Activated naive CD4-positive, alpha-beta T cell treated with anti-CD3 and anti-CD28 coated beads for 36 hours (primary cell): ENCODE data around the gene NHSL2. TPM values are rescaled to one million over a fixed set of nuclear protein-coding genes. Genes with fewer than 3 reads are reported as not detected.
A peak's percentile ranks its signal among the peaks of the same experiment; 100 is the strongest.
"Not testable (repeated sequence)": the region's sequence is repeated elsewhere in the genome, so short reads cannot be mapped to it uniquely, and the experiment has no call there.

ENCODE experiments used
- CTCF ChIA-PET: fragments of 350-600 bp; sonication (Branson Sonifier 250); formaldehyde crosslinking; loops from one replicate; lab custom pipeline; 2021; ENCODE audit warnings: antibody characterized with exemption; lab: Charles Lee
- DNase-seq: peaks from one replicate; pipeline ENCODE4 v3.0.0-alpha.2; 2020
- H3K27ac Mint-ChIP-seq: one replicate; pipeline ENCODE4 v1.8.0; 2021; ENCODE audit warnings: mild to moderate bottlenecking, mixed read lengths
- H3K27me3 Mint-ChIP-seq: one replicate; pipeline ENCODE4 v1.8.0; 2021; ENCODE audit warnings: low read depth, mixed read lengths
- H3K36me3 Mint-ChIP-seq: one replicate; pipeline ENCODE4 v1.8.0; 2021; ENCODE audit warnings: low read depth, mixed read lengths
- H3K4me1 Mint-ChIP-seq: one replicate; pipeline ENCODE4 v1.8.0; 2021; ENCODE audit warnings: low read depth, mixed read lengths
- H3K4me3 Mint-ChIP-seq: one replicate; pipeline ENCODE4 v1.8.0; 2021; ENCODE audit warnings: mild to moderate bottlenecking, moderate library complexity, mixed read lengths
- H3K9me3 Mint-ChIP-seq: one replicate; pipeline ENCODE4 v1.8.0; 2021; ENCODE audit warnings: mixed read lengths
- intact Hi-C: fragments of 100-400 bp; cut with micrococcal nuclease; formaldehyde crosslinking; loops from one replicate; pipeline ENCODE4 v1.15.1; 2023
- total RNA-seq, 2 experiments: library from RNA; stranded (reverse); gene quantifications; one replicate each; pipeline ENCODE4 v1.2.3, GENCODE V29; 2021

NHSL2 gene
- total RNA-seq, 2 experiments from 2014 or later = 0.10 to 0.41 TPM

DNA sequence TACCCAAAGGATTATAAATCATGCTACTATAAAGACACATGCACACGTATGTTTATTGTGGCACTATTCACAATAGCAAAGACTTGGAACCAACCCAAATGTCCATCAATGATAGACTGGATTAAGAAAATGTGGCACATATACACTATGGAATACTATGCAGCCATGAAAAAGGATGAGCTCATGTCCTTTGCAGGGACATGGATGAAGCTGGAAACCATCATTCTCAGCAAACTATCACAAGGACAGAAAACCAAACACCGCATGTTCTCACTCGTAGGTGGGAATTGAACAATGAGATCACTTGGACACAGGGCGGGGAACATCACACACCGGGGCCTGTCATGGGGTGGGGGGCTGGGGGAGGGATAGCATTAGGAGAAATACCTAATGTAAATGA, 265.6 kb downstream of the NHSL2 start:
- DNase-seq, H3K27ac Mint-ChIP-seq, H3K4me1 Mint-ChIP-seq, H3K27me3 Mint-ChIP-seq, intact Hi-C loops, H3K9me3 Mint-ChIP-seq, CTCF ChIA-PET, H3K4me3 Mint-ChIP-seq, H3K36me3 Mint-ChIP-seq: not testable (repeated sequence)

GRCh38 chrX:72176981-72177380, 266.3 kb downstream of the NHSL2 start:
- H3K4me1 Mint-ChIP-seq = peaks cover 7% of the 10 kb centered on the region
- H3K27me3 Mint-ChIP-seq = no peaks in the 10 kb centered on the region
- no peaks in the 10 kb centered on the region for H3K36me3 Mint-ChIP-seq
- H3K4me3 Mint-ChIP-seq = no peak overlapping the region
- CTCF ChIA-PET = no interaction called here
- DNase-seq = no peak
- intact Hi-C loops = no loop called here
- H3K27ac Mint-ChIP-seq = no peak overlapping the region
- H3K9me3 Mint-ChIP-seq = peaks cover 3% of the 10 kb centered on the region

DNA sequence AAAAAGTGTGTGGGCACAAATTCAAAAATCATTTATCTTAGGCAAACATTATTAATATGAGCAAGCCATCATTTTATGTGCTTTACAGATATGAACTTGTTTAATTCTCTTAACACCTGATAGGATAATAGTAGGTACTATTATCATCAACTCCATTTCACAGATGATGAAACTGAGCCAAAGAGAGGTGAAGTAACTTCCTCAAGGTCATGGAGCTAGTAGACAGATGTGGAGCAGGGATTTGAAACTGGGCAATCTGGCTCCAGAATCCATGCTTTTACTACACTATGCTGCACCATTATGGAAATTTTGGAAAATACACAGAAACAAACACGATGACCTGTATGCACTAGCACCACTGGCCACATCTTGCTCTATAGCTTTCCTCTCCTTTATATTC, 269.9 kb downstream of the NHSL2 start:
- Mint-ChIP-seq H3K36me3 (peaks cover 4% of the 10 kb centered on the region), H3K27me3 (no peaks in the 10 kb centered on the region), H3K4me3 (no peak overlapping the region), H3K9me3 (peaks cover 3% of the 10 kb centered on the region), H3K4me1 (peaks cover 11% of the 10 kb centered on the region), H3K27ac (no peak overlapping the region)
- no peak for DNase-seq
- intact Hi-C loops = loop anchor here (5.0 kb wide), 2 partner anchors 53 to 813 kb away; partner anchors contain the start of gene TAF1
- CTCF ChIA-PET = interaction anchor here (0.8 to 1.4 kb wide), 2 partner anchors 97 to 162 kb away, joined by 3 to 4 read pairs; partner anchors contain the start of gene RPS4X

- Mint-ChIP-seq H3K27ac (no peak within 1 kb of the TSS), H3K27me3 (no peaks in the 10 kb centered on the region), H3K4me1 (peaks cover 11% of the 10 kb centered on the region), H3K9me3 (no peaks in the 10 kb centered on the region), H3K4me3 (no peak within 1 kb of the TSS), H3K36me3 (peaks cover 4% of the 10 kb centered on the region)
- CTCF ChIA-PET = interaction anchor here (1.1 to 1.4 kb wide), 2 partner anchors 88 to 96 kb away, joined by 3 to 4 read pairs; partner anchors contain the start of gene RPS4X
- peak; percentile 91 for DNase-seq
- intact Hi-C loops = loop anchor here (1.0 to 5.0 kb wide), 8 partner anchors 12 to 814 kb away; partner anchors contain the start of genes ERCC6L, RPS4X and TAF1
Observed at GRCh38 chrX:72181178-72182125, 270.8 kb downstream of the NHSL2 start, which contains the start of gene PIN4. Gene PIN4, plus strand, starts transcription at chrX:72181757. Its CDS starts 29 bp downstream, at chrX:72181786.

DNA sequence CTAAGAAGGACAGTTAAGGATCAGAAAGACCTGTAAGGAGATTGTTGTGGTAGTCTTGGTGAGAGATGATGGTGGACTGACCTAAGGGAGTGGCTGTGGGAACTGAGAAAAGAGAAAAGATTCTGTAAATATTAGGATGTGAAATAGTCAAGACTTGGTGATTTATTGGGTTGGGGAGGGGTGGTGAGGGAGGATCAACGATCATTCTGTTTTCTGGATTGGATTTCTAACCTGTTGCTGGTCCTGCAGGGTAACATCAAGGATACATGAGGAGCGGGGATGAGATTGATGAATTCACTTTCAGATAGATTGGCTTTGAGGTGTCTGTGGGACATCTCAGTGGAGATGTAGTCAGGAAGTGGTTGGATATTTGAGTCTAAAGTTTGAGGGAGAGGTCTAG, 272.3 kb downstream of the NHSL2 start:
- Mint-ChIP-seq H3K4me1 (peaks cover 11% of the 10 kb centered on the region), H3K9me3 (no peaks in the 10 kb centered on the region), H3K4me3 (no peak overlapping the region), H3K27me3 (no peaks in the 10 kb centered on the region), H3K27ac (no peak overlapping the region), H3K36me3 (peaks cover 4% of the 10 kb centered on the region)
- intact Hi-C loops = loop anchor here (5.0 kb wide), 2 partner anchors 56 to 816 kb away; partner anchors contain the start of gene TAF1
- DNase-seq = no peak
- CTCF ChIA-PET = no interaction called here

DNA sequence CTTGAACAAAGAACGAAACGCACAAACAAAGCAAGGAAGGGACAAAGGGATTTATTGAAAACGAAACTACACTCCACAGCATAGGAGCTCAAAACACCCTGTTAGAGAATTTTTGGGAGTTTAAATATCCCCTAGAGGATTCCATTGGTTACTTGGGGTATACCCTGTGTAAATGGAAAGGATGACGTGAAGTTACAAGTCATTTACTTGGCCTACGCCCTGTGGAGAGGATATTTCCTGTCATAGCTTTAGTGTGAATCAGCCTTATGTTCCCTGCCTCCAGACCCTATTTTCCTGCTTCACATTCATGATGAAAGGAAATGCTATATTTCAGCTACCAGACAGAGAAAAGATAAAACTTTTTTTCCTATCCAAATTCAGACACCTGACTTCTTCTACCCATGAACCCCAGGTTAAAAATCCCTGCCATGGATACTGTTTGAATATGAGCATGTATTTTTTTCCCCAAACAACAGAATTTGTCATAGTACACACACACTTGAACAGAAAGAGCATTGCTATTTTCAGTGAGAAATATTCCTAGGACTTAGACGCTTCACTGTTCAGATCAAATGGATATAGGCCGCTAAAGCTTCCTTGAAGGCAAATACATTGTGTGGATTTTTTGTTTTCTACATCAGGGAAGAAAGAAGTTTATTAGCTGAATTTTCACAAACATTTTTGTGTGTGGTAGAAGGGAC, 291.3 kb downstream of the NHSL2 start:
- H3K36me3 Mint-ChIP-seq = peaks cover 10% of the 10 kb centered on the region

More for the DNA sequence above, 291.3 kb downstream of the NHSL2 start:
- no peaks in the 10 kb centered on the region for H3K4me1 Mint-ChIP-seq
- DNase-seq = no peak
- intact Hi-C loops = no loop called here
- CTCF ChIA-PET = interaction anchor here (0.5 kb wide), 1 partner anchor 8 kb away, joined by 5 read pairs; no protein-coding TSS in a partner anchor
- H3K27me3 Mint-ChIP-seq = no peaks in the 10 kb centered on the region
- H3K9me3 Mint-ChIP-seq = no peaks in the 10 kb centered on the region
- no peak overlapping the region for H3K4me3 Mint-ChIP-seq
- no peak overlapping the region for H3K27ac Mint-ChIP-seq

Other genes with a start within 250 kb of the NHSL2 start
- not detected for gene CXorf49, start 192.6 kb upstream of the NHSL2 start, total RNA-seq
- gene CXorf49B, start 147.5 kb upstream of the NHSL2 start, total RNA-seq = not detected
- under 1 TPM; 0.10 TPM for gene RTL5, start 221.1 kb downstream of the NHSL2 start, total RNA-seq